ENCODE data around the gene SLC49A3.

DNA sequence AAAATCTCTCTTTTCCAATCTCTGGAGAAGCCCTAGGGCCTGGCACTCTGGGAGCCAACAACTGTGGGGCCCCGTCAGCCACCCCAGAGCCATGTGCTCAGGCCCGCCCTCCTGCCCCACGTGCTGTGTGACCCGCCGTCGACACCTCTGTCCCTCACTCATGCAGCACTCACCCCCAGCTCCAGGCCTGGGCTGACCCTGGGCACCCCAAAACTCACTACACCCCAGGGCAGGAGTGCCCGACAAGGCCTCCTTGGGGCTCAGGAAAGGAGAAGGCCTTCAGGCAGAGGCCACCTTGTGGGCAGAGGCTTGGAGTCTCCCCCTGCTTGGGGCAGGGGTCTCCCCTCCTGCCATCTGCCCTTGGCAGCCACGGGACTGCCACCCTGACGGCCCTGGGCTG, 8.9 kb downstream of the SLC49A3 start:
- TF ChIP-seq EZH2 (IDR thresholded peaks at IDR 0.05; ENCODE audit: borderline replicate concordance, low read depth, low read length, poor library complexity, severe bottlenecking), result no peak
- TF ChIP-seq, protein P1, sequence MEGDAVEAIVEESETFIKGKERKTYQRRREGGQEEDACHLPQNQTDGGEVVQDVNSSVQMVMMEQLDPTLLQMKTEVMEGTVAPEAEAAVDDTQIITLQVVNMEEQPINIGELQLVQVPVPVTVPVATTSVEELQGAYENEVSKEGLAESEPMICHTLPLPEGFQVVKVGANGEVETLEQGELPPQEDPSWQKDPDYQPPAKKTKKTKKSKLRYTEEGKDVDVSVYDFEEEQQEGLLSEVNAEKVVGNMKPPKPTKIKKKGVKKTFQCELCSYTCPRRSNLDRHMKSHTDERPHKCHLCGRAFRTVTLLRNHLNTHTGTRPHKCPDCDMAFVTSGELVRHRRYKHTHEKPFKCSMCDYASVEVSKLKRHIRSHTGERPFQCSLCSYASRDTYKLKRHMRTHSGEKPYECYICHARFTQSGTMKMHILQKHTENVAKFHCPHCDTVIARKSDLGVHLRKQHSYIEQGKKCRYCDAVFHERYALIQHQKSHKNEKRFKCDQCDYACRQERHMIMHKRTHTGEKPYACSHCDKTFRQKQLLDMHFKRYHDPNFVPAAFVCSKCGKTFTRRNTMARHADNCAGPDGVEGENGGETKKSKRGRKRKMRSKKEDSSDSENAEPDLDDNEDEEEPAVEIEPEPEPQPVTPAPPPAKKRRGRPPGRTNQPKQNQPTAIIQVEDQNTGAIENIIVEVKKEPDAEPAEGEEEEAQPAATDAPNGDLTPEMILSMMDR (conservative IDR thresholded peaks at IDR 0.05; ENCODE audit: low read depth, low read length), result no peak

Measured in A673 (cell line).